Neuronal stem cell (in vitro differentiated cells): Measurements from ENCODE around the gene LNX1.

Source experiments
- DNase-seq: peaks from one replicate; pipeline ENCODE4 v3.0.0-alpha.2; 2013; ENCODE audit warnings: low spot score
- H2AFZ ChIP-seq: one replicate; pipeline ENCODE4 v1.6.1; 2013; ENCODE audit warnings: mild to moderate bottlenecking, low read length, inconsistent platforms
- H2AK5ac ChIP-seq: 2 replicates; pipeline ENCODE4 v1.6.1; 2013; ENCODE audit warnings: low read depth, mild to moderate bottlenecking, inconsistent platforms, low read length, moderate library complexity, mixed read lengths
- H2BK120ac ChIP-seq: 2 replicates; pipeline ENCODE4 v1.6.1; 2013; ENCODE audit warnings: low read depth, mild to moderate bottlenecking, inconsistent platforms, low read length, moderate library complexity, mixed read lengths
- H2BK12ac ChIP-seq: one replicate; pipeline ENCODE4 v1.6.1; 2013; ENCODE audit warnings: low read length, inconsistent platforms
- H2BK15ac ChIP-seq: 2 replicates; pipeline ENCODE4 v1.6.1; 2013; ENCODE audit warnings: mild to moderate bottlenecking, low read length, inconsistent platforms, mixed read lengths
- H2BK5ac ChIP-seq: one replicate; pipeline ENCODE4 v1.6.1; 2013; ENCODE audit warnings: inconsistent platforms, mild to moderate bottlenecking, low read length, moderate library complexity
- H3K14ac ChIP-seq: one replicate; pipeline ENCODE4 v1.6.1; 2013; ENCODE audit warnings: low read length, inconsistent platforms
- H3K18ac ChIP-seq: 2 replicates; pipeline ENCODE4 v1.6.1; 2013; ENCODE audit warnings: low read length, inconsistent platforms
- H3K23ac ChIP-seq: 2 replicates; pipeline ENCODE4 v1.6.1; 2013; ENCODE audit warnings: low read depth, mild to moderate bottlenecking, mixed read lengths, low read length, inconsistent platforms; ENCODE audit not compliant: poor library complexity
- H3K27ac ChIP-seq: replicated peaks from 3 replicates; pipeline ENCODE4 v1.5.1; 2013; ENCODE audit warnings: low read length, inconsistent platforms
- H3K27me3 ChIP-seq, 3 experiments: 2 replicates each; pipeline ENCODE4 v1.6.1; 2013; ENCODE audit warnings: low read length in 3 of 3, mild to moderate bottlenecking in 2 of 3, inconsistent platforms in 1 of 3, low read depth in 1 of 3, mixed read lengths in 1 of 3, moderate library complexity in 1 of 3; ENCODE audit not compliant: control insufficient read depth in 3 of 3, insufficient read depth in 3 of 3
- H3K36me3 ChIP-seq, 2 donors: replicated peaks in 1 of 2; 2 replicates each; pipeline ENCODE4 v1.6.1; 2013; ENCODE audit warnings: low read length in 2 of 2; ENCODE audit not compliant: control insufficient read depth in 2 of 2, insufficient read depth in 2 of 2
- H3K4ac ChIP-seq: 2 replicates; pipeline ENCODE4 v1.6.1; 2013; ENCODE audit warnings: inconsistent platforms, mild to moderate bottlenecking, low read length, moderate library complexity
- H3K4me1 ChIP-seq, 2 donors: 1 replicate in 1 of 2; 2 replicates in 1 of 2; pipeline ENCODE4 v1.6.1; 2013; ENCODE audit warnings: low read length in 2 of 2, low read depth in 1 of 2; ENCODE audit not compliant: control insufficient read depth in 2 of 2, insufficient read depth in 1 of 2
- H3K4me2 ChIP-seq: one replicate; pipeline ENCODE4 v1.6.1; 2013; ENCODE audit warnings: mild to moderate bottlenecking, low read length, inconsistent platforms; ENCODE audit not compliant: insufficient read depth, poor library complexity, severe bottlenecking
- H3K4me3 ChIP-seq, 2 donors: 2 replicates each; pipeline ENCODE4 v1.5.1; 2013; ENCODE audit warnings: low read length in 2 of 2, mild to moderate bottlenecking in 2 of 2, inconsistent platforms in 1 of 2, moderate library complexity in 1 of 2
- H3K79me1 ChIP-seq: one replicate; pipeline ENCODE4 v1.6.1; 2013; ENCODE audit warnings: low read depth, mild to moderate bottlenecking, inconsistent platforms, low read length, moderate library complexity
- H3K9ac ChIP-seq: one replicate; pipeline ENCODE4 v1.6.1; 2013; ENCODE audit warnings: mild to moderate bottlenecking, low read depth, low read length, inconsistent platforms; ENCODE audit not compliant: poor library complexity
- H3K9me3 ChIP-seq, 2 donors: replicated peaks in 1 of 2; 2 replicates each; pipeline versions ENCODE3 to v1.6.1; 2013; ENCODE audit warnings: low read length in 2 of 2, mild to moderate bottlenecking in 2 of 2, inconsistent platforms in 1 of 2, low read depth in 1 of 2, mixed read lengths in 1 of 2, moderate library complexity in 1 of 2; ENCODE audit not compliant: control insufficient read depth in 2 of 2, insufficient read depth in 1 of 2
- H4K8ac ChIP-seq: one replicate; pipeline ENCODE4 v1.6.1; 2013; ENCODE audit warnings: low read depth, mild to moderate bottlenecking, inconsistent platforms, low read length, moderate library complexity
- H4K91ac ChIP-seq: one replicate; pipeline ENCODE4 v1.6.1; 2013; ENCODE audit warnings: low read length, low read depth, mild to moderate bottlenecking, inconsistent platforms; ENCODE audit not compliant: poor library complexity
- WGBS, 2 donors: extraction: QIAGEN DNeasy Blood & Tissue Kit; methylation state at CpG; one replicate each; pipeline ENCODE4 v1.1.7; 2013; ENCODE audit warnings: missing lambda C conversion rate in 2 of 2, mixed read lengths in 1 of 2; ENCODE audit not compliant: insufficient read length in 2 of 2, insufficient replicate concordance in 1 of 2; ENCODE audit errors: extremely low coverage in 2 of 2; 5-methylcytosine and 5-hydroxymethylcytosine counted together

The LNX1 gene

DNA sequence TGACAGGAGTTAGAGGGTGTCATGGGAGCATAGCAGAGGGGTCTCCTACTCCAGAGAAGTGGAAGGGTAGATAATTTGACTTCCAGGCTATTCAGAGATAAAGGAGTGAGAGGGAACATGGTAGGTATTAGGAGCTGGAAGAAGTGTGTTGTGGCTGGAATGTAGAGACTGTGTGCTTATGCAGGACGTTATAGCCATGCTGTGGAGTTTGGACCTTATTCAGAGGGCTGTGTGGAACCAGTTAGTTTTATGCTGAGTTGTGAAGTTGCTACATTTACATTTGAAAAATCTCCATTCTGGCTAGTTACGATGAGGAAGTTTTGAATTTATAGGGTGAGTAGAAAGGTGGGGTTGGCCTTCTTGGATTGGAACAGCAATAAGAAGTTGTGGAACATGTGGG lies 146.3 kb downstream of the LNX1 start:
- H2AFZ ChIP-seq: no peak overlapping the region
- no peak overlapping the region for H3K9ac ChIP-seq
- H4K91ac ChIP-seq: no peak overlapping the region
- no peak overlapping the region for H2BK12ac ChIP-seq
- H3K9me3 ChIP-seq: no peaks in the 10 kb centered on the region
- no peak overlapping the region for H3K23ac ChIP-seq
- H4K8ac ChIP-seq: no peak overlapping the region
- no peak overlapping the region for H3K27ac ChIP-seq
- H2AK5ac ChIP-seq: no peak overlapping the region
- H3K4ac ChIP-seq: no peak overlapping the region
- H3K14ac ChIP-seq: no peak overlapping the region
- H3K36me3 ChIP-seq: peaks cover 5 to 81% of the 10 kb centered on the region in 2 donors
- no peaks in the 10 kb centered on the region for H3K27me3 ChIP-seq
- H3K4me2 ChIP-seq: no peak overlapping the region
- H2BK15ac ChIP-seq: no peak overlapping the region
- H3K4me3 ChIP-seq: no peak overlapping the region
- H3K4me1 ChIP-seq: no peaks in the 10 kb centered on the region
- no CpG with 5 or more reads among the region's 2 CpGs for WGBS, 2 donors
- no peak overlapping the region for H2BK120ac ChIP-seq
- no peaks in the 10 kb centered on the region for H3K79me1 ChIP-seq
- H3K18ac ChIP-seq: no peak overlapping the region
- DNase-seq: no peak
- H2BK5ac ChIP-seq: no peak overlapping the region

DNA sequence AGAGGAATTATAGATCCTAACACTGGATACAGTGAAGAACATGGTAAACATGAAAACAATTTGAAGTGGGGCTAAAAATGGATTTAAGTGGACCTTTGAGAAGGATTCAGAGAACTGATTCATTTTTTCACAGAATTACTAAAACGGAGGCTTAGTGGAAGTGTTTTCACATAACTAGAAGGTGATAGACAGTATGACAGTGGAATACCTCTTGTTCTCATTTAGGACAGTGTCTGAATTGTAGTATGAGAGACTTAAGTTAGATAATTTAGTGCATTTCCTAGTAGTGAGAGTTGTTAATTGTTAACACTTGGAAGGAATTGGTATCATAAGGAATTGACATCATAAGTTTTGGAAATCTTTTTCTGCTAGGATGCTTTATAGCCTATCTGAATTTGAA lies 149.7 kb downstream of the LNX1 start:
- H2BK12ac ChIP-seq: no peak overlapping the region
- H3K4me3 ChIP-seq: no peak overlapping the region
- H3K4ac ChIP-seq: no peak overlapping the region
- H3K4me2 ChIP-seq: no peak overlapping the region
- no peak overlapping the region for H2BK15ac ChIP-seq
- no peak for DNase-seq
- H3K36me3 ChIP-seq: peaks cover 5 to 84% of the 10 kb centered on the region in 2 donors
- H3K9me3 ChIP-seq: no peaks in the 10 kb centered on the region
- H3K27me3 ChIP-seq: no peaks in the 10 kb centered on the region
- H2AK5ac ChIP-seq: no peak overlapping the region
- no peaks in the 10 kb centered on the region for H3K4me1 ChIP-seq
- H3K79me1 ChIP-seq: no peaks in the 10 kb centered on the region
- H3K23ac ChIP-seq: no peak overlapping the region
- no peak overlapping the region for H2BK5ac ChIP-seq
- H4K8ac ChIP-seq: no peak overlapping the region
- H4K91ac ChIP-seq: no peak overlapping the region
- no peak overlapping the region for H2AFZ ChIP-seq
- no peak overlapping the region for H3K9ac ChIP-seq
- H3K27ac ChIP-seq: no peak overlapping the region
- H3K18ac ChIP-seq: no peak overlapping the region
- no peak overlapping the region for H2BK120ac ChIP-seq
- no CpG with 5 or more reads among the region's 1 CpG for WGBS, 2 donors
- H3K14ac ChIP-seq: no peak overlapping the region

DNA sequence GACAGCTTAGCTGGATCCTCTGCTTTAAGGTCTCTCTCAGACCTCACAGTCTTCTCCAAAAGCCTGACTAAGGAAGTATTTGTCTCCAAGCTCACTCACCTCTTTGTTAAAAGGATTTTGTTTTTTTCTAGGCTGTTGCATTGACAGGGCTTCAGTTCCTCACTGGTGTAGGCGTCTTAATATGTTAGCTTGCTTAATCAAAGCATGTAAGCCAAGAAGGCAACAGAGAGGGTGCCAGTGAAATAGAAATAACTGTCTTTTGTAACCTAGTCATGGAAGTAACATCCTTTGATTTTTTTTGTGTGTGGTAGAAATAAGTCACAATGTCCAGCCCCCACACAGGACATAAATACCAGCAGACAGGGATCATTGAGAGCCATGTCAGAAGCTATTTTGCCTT lies 155.0 kb downstream of the LNX1 start:
- Histone ChIP-seq H2AK5ac (no peak overlapping the region), H2AFZ (no peak overlapping the region), H3K36me3 (peaks cover 0 to 83% of the 10 kb centered on the region in 2 donors), H3K27ac (no peak overlapping the region), H3K27me3 (no peaks in the 10 kb centered on the region), H3K4me1 (no peaks in the 10 kb centered on the region), H2BK120ac (no peak overlapping the region), H2BK12ac (no peak overlapping the region), H3K4me3 (no peak overlapping the region), H3K23ac (no peak overlapping the region), H3K18ac (no peak overlapping the region), H3K79me1 (no peaks in the 10 kb centered on the region), H3K9me3 (no peaks in the 10 kb centered on the region), H4K8ac (no peak overlapping the region), H2BK5ac (no peak overlapping the region), H3K9ac (no peak overlapping the region), H2BK15ac (no peak overlapping the region), H3K4ac (no peak overlapping the region), H3K4me2 (no peak overlapping the region), H4K91ac (no peak overlapping the region), H3K14ac (no peak overlapping the region)
- DNase-seq: no peak
- no CpG with 5 or more reads among the region's 1 CpG for WGBS, 2 donors

DNA sequence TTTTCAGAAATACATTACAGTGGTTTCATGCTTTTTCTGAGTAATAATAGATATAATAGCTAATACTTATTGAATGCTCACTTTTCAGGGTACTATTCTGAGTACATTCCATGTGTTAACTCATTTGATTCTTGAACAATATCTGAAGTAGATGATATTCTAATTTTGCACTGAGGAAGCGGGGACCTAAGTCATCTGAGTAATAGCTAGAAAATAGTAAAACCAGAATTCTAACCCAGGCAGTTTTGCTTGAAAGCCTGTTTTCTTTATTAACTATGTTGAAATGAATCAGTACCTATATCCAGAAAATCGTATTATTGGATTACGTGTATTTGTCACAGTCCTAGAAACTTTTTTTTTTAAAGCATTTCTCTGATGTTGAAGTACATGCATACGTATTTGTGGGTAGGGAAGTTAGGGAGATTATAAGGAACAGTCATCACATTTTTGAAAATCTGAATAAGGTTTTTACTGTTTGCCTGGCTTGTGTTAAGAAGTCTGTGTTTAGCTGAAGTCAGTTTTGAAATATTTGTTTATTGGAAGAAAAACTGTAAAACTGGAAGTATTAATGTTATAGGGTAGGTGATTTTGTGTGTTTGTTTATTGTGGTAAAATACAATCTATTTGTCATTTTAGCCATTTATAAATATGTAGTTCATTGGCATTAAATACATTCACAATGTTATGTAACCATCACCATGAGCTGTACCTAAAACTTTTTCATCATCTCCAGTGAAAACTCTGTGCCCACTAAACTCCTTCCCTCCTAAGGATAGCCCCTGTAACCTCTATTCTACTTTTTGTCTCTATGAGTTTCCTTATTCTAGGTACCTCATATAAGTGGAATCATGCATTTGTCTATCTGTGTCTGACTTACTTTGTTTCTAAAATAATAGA lies 158.5 kb downstream of the LNX1 start:
- H4K8ac ChIP-seq: no peak overlapping the region
- H2BK15ac ChIP-seq: no peak overlapping the region
- H2BK120ac ChIP-seq: no peak overlapping the region
- no peak overlapping the region for H3K14ac ChIP-seq
- no peak overlapping the region for H4K91ac ChIP-seq
- no peak overlapping the region for H2BK5ac ChIP-seq
- no CpG with 5 or more reads among the region's 4 CpGs for whole genome bisulfite sequencing, 2 donors
- H2AFZ ChIP-seq: no peak overlapping the region
- H3K27me3 ChIP-seq: no peaks in the 10 kb centered on the region
- H3K4me2 ChIP-seq: no peak overlapping the region
- no peak for DNase-seq
- H3K4me1 ChIP-seq: no peaks in the 10 kb centered on the region
- no peak overlapping the region for H3K18ac ChIP-seq
- no peak overlapping the region for H2BK12ac ChIP-seq
- H3K9me3 ChIP-seq: no peaks in the 10 kb centered on the region
- no peak overlapping the region for H2AK5ac ChIP-seq
- peaks cover 4 to 95% of the 10 kb centered on the region in 2 donors for H3K36me3 ChIP-seq
- no peak overlapping the region for H3K23ac ChIP-seq
- no peak overlapping the region for H3K4ac ChIP-seq
- no peaks in the 10 kb centered on the region for H3K79me1 ChIP-seq
- no peak overlapping the region for H3K9ac ChIP-seq
- no peak overlapping the region for H3K4me3 ChIP-seq
- no peak overlapping the region for H3K27ac ChIP-seq
